Type B pancreatic cell (in vitro differentiated cells): ENCODE data around the gene LBHD1. TPM values are rescaled to one million over a fixed set of nuclear protein-coding genes. Genes with fewer than 3 reads are reported as not detected.

Experiments
- DNase-seq: peaks from one replicate; pipeline ENCODE4 v3.0.0; 2021; ENCODE audit warnings: mixed read lengths; ENCODE audit not compliant: unreplicated experiment; ENCODE audit errors: extremely low spot score
- H3K27ac Mint-ChIP-seq: 2 replicates; pipeline ENCODE4 v1.8.0; 2021; ENCODE audit warnings: mild to moderate bottlenecking, mixed read lengths
- H3K27me3 Mint-ChIP-seq: 2 replicates; pipeline ENCODE4 v1.8.0; 2021; ENCODE audit warnings: mixed read lengths
- H3K36me3 Mint-ChIP-seq: 2 replicates; pipeline ENCODE4 v1.8.0; 2021; ENCODE audit warnings: mixed read lengths
- H3K4me1 Mint-ChIP-seq: one replicate; pipeline ENCODE4 v1.8.0; 2021; ENCODE audit warnings: mixed read lengths; ENCODE audit not compliant: unreplicated experiment
- H3K4me3 Mint-ChIP-seq: 2 replicates; pipeline ENCODE4 v1.8.0; 2021; ENCODE audit warnings: mild to moderate bottlenecking, mixed read lengths
- H3K9me3 Mint-ChIP-seq: 2 replicates; pipeline ENCODE4 v1.8.0; 2021; ENCODE audit warnings: mixed read lengths
- CTCF ChIP-seq: fragments of 200-600 bp; sonication (generic); conservative IDR thresholded peaks from 2 replicates; pipeline ENCODE4 v1.5.0; 2021; ENCODE audit warnings: antibody characterized with exemption, mild to moderate bottlenecking
- total RNA-seq: library from RNA; stranded (reverse); gene quantifications from 2 replicates; pipeline ENCODE4 v1.2.1, GENCODE V29; 2021; ENCODE audit warnings: low replicate concordance

The LBHD1 gene
- total RNA-seq, 1 donor from 2014 or later: 8.1 TPM

- Mint-ChIP-seq H3K27ac (peak overlapping the region; percentile 95), H3K4me3 (peak overlapping the region; percentile 100), H3K27me3 (no peaks in the 10 kb centered on the region), H3K36me3 (peaks cover 14% of the 10 kb centered on the region), H3K4me1 (peaks cover 28% of the 10 kb centered on the region), H3K9me3 (no peaks in the 10 kb centered on the region)
- TF ChIP-seq CTCF: no peak
- DNase-seq: no peak
These were observed 1.1 kb upstream of the LBHD1 start for GRCh38 chr11:62673196-62673525.

GRCh38 chr11:62671236-62671607 is 845 bp downstream of the LBHD1 start:
- H3K9me3 Mint-ChIP-seq: no peaks in the 10 kb centered on the region
- DNase-seq: no peak
- no peak for TF ChIP-seq CTCF
- peaks cover 24% of the 10 kb centered on the region for H3K4me1 Mint-ChIP-seq
- peaks cover 9% of the 10 kb centered on the region for H3K36me3 Mint-ChIP-seq
- no peaks in the 10 kb centered on the region for H3K27me3 Mint-ChIP-seq
- peak overlapping the region; percentile 95 for H3K27ac Mint-ChIP-seq
- peak overlapping the region; percentile 100 for H3K4me3 Mint-ChIP-seq

- Mint-ChIP-seq H3K4me3 (peak overlapping the region; percentile 100), H3K27ac (peak overlapping the region; percentile 54), H3K27me3 (no peaks in the 10 kb centered on the region), H3K4me1 (peaks cover 24% of the 10 kb centered on the region), H3K9me3 (no peaks in the 10 kb centered on the region), H3K36me3 (peaks cover 7% of the 10 kb centered on the region)
- DNase-seq: no peak
- TF ChIP-seq CTCF: no peak
These were observed 2.5 kb downstream of the LBHD1 start for GRCh38 chr11:62669420-62670161.

GRCh38 chr11:62667460-62667859 is 4.6 kb downstream of the LBHD1 start:
- no peak for DNase-seq
- H3K9me3 Mint-ChIP-seq: no peaks in the 10 kb centered on the region
- peak overlapping the region; percentile 98 for H3K4me3 Mint-ChIP-seq
- H3K27me3 Mint-ChIP-seq: no peaks in the 10 kb centered on the region
- peaks cover 9% of the 10 kb centered on the region for H3K36me3 Mint-ChIP-seq
- no peak for TF ChIP-seq CTCF
- H3K27ac Mint-ChIP-seq: peak overlapping the region; percentile 49
- H3K4me1 Mint-ChIP-seq: peaks cover 24% of the 10 kb centered on the region

- Mint-ChIP-seq H3K4me3 (peak overlapping the region; percentile 98), H3K27ac (peak overlapping the region; percentile 95), H3K27me3 (no peaks in the 10 kb centered on the region), H3K9me3 (no peaks in the 10 kb centered on the region), H3K4me1 (peaks cover 21% of the 10 kb centered on the region), H3K36me3 (peaks cover 6% of the 10 kb centered on the region)
- DNase-seq: no peak
- no peak for TF ChIP-seq CTCF
These were observed 5.7 kb downstream of the LBHD1 start for GRCh38 chr11:62666259-62666926.
